HL-60/S4 (cell line): ENCODE results near the gene RELB.

ENCODE experiments used
- in situ Hi-C: fragments of 300-500 bp; cut with MboI; formaldehyde crosslinking; loops from 2 replicates; pipeline ENCODE4 v1.14.3; 2022; ENCODE audit warnings: low sequenced_read_pairs

Gene RELB

GRCh38 chr19:45050036-45050435 is 48.8 kb downstream of the RELB start:
- in situ Hi-C loops = no loop called here

GRCh38 chr19:45051929-45052579 is 50.8 kb downstream of the RELB start:
- in situ Hi-C loops = no loop called here

GRCh38 chr19:45056831-45057230 is 55.6 kb downstream of the RELB start:
- in situ Hi-C loops = no loop called here

- in situ Hi-C loops = no loop called here
Observed at GRCh38 chr19:45057444-45057843, 56.2 kb downstream of the RELB start.

GRCh38 chr19:45058622-45059159 is 57.4 kb downstream of the RELB start:
- in situ Hi-C loops = no loop called here

GRCh38 chr19:45059258-45059965 is 58.1 kb downstream of the RELB start:
- in situ Hi-C loops = no loop called here

- in situ Hi-C loops = no loop called here
Observed at GRCh38 chr19:45061965-45062364, 60.7 kb downstream of the RELB start.

- in situ Hi-C loops = no loop called here
Observed at GRCh38 chr19:45063851-45064801, 62.9 kb downstream of the RELB start.

GRCh38 chr19:45066921-45067661 is 65.8 kb downstream of the RELB start:
- in situ Hi-C loops = no loop called here

- in situ Hi-C loops = no loop called here
Observed at GRCh38 chr19:45068041-45068440, 66.8 kb downstream of the RELB start.

GRCh38 chr19:45069056-45069455 is 67.8 kb downstream of the RELB start:
- in situ Hi-C loops = no loop called here

GRCh38 chr19:45070214-45070613 is 69.0 kb downstream of the RELB start:
- in situ Hi-C loops = no loop called here

GRCh38 chr19:45070861-45071544 is 69.7 kb downstream of the RELB start:
- in situ Hi-C loops = no loop called here

GRCh38 chr19:45071545-45071938 is 70.3 kb downstream of the RELB start:
- in situ Hi-C loops = no loop called here

GRCh38 chr19:45071969-45072790 is 70.9 kb downstream of the RELB start:
- in situ Hi-C loops = no loop called here

- in situ Hi-C loops = no loop called here
Observed at GRCh38 chr19:45074744-45075300, 73.6 kb downstream of the RELB start.

- in situ Hi-C loops = no loop called here
Observed at GRCh38 chr19:45075301-45076028, 74.2 kb downstream of the RELB start.
